Measurements from ENCODE around the gene FNBP1.
"Not testable (repeated sequence)": the region's sequence is repeated elsewhere in the genome, so short reads cannot be mapped to it uniquely, and the experiment has no call there.

The FNBP1 gene

GRCh38 chr9:129894120-129894823, 148.7 kb downstream of the FNBP1 start:
- DNase-seq = peak; percentile 86
- Histone ChIP-seq H3K9me2 (replicated peaks; ENCODE audit: insufficient read depth, low read length) (no peaks in the 10 kb centered on the region), H3K9ac (ENCODE audit: low read length) (peak overlapping the region; percentile 50), H3K4me2 (ENCODE audit: low read depth, low read length) (peak overlapping the region; percentile 48), H3K79me2 (ENCODE audit: low read length) (no peaks in the 10 kb centered on the region), H4K20me1 (ENCODE audit: insufficient read depth, low read length) (no peaks in the 10 kb centered on the region), H3K27me3 (replicated peaks; ENCODE audit: insufficient read depth, low read length) (no peaks in the 10 kb centered on the region), H3F3A (ENCODE audit: insufficient read depth, low read length) (peaks cover 34% of the 10 kb centered on the region), H3K36me3 (replicated peaks; ENCODE audit: insufficient read depth, low read length) (no peaks in the 10 kb centered on the region), H3K4me1 (ENCODE audit: low read length) (peaks cover 31% of the 10 kb centered on the region), H3K27ac (ENCODE audit: low read length) (peak overlapping the region; percentile 90), H3K9me3 (replicated peaks; ENCODE audit: insufficient read depth, low read length) (no peaks in the 10 kb centered on the region), H2AFZ (ENCODE audit: low read length) (no peak overlapping the region; the same call in 1 of the 2 replicates), H3K4me3 (ENCODE audit: low read length) (peak overlapping the region; percentile 22; the same call in 1 of the 2 replicates)
- TF ChIP-seq CTCF (IDR thresholded peaks at IDR 0.05; ENCODE audit: low read length) (no peak), EZH2phosphoT487 (IDR thresholded peaks at IDR 0.05; ENCODE audit: low read length) (no peak), EZH2 (optimal IDR thresholded peaks at IDR 0.05; ENCODE audit: low read depth, low read length) (no peak)

GRCh38 chr9:129891569-129891968, 151.4 kb downstream of the FNBP1 start:
- H3K4me2 ChIP-seq (ENCODE audit: low read depth, low read length) = no peak overlapping the region
- no peaks in the 10 kb centered on the region for H3K36me3 ChIP-seq (replicated peaks; ENCODE audit: insufficient read depth, low read length)
- no peaks in the 10 kb centered on the region for H4K20me1 ChIP-seq (ENCODE audit: insufficient read depth, low read length)
- peaks cover 58% of the 10 kb centered on the region for H3F3A ChIP-seq (ENCODE audit: insufficient read depth, low read length)
- no peaks in the 10 kb centered on the region for H3K27me3 ChIP-seq (replicated peaks; ENCODE audit: insufficient read depth, low read length)
- TF ChIP-seq CTCF (IDR thresholded peaks at IDR 0.05; ENCODE audit: low read length) (no peak), EZH2 (optimal IDR thresholded peaks at IDR 0.05; ENCODE audit: low read depth, low read length) (no peak), EZH2phosphoT487 (IDR thresholded peaks at IDR 0.05; ENCODE audit: low read length) (no peak)
- no peaks in the 10 kb centered on the region for H3K79me2 ChIP-seq (ENCODE audit: low read length)
- no peak overlapping the region for H3K27ac ChIP-seq (ENCODE audit: low read length)
- peaks cover 44% of the 10 kb centered on the region for H3K4me1 ChIP-seq (ENCODE audit: low read length)
- no peak overlapping the region for H3K4me3 ChIP-seq (ENCODE audit: low read length)
- H2AFZ ChIP-seq (ENCODE audit: low read length) = no peak overlapping the region
- H3K9me3 ChIP-seq (replicated peaks; ENCODE audit: insufficient read depth, low read length) = no peaks in the 10 kb centered on the region
- no peak overlapping the region for H3K9ac ChIP-seq (ENCODE audit: low read length)
- no peak for DNase-seq
- no peaks in the 10 kb centered on the region for H3K9me2 ChIP-seq (replicated peaks; ENCODE audit: insufficient read depth, low read length)

- H3K36me3 ChIP-seq (replicated peaks; ENCODE audit: insufficient read depth, low read length); H3K4me3 ChIP-seq (ENCODE audit: low read length); H3K9me3 ChIP-seq (replicated peaks; ENCODE audit: insufficient read depth, low read length); H3K27me3 ChIP-seq (replicated peaks; ENCODE audit: insufficient read depth, low read length); H3K9me2 ChIP-seq (replicated peaks; ENCODE audit: insufficient read depth, low read length); H2AFZ ChIP-seq (ENCODE audit: low read length); DNase-seq; H3K4me2 ChIP-seq (ENCODE audit: low read depth, low read length); H3K79me2 ChIP-seq (ENCODE audit: low read length); H4K20me1 ChIP-seq (ENCODE audit: insufficient read depth, low read length); H3K9ac ChIP-seq (ENCODE audit: low read length); H3K27ac ChIP-seq (ENCODE audit: low read length): not testable (repeated sequence)
- Histone ChIP-seq H3F3A (ENCODE audit: insufficient read depth, low read length) (peaks cover 65% of the 10 kb centered on the region), H3K4me1 (ENCODE audit: low read length) (peaks cover 49% of the 10 kb centered on the region)
Observed at GRCh38 chr9:129890718-129891299, 152.2 kb downstream of the FNBP1 start.
